ENCODE data around the gene TTC24. TPM values are rescaled to one million over a fixed set of nuclear protein-coding genes. Genes with fewer than 3 reads are reported as not detected.

The TTC24 gene
- total RNA-seq, 1 donor from 2014 or later: 2.8 TPM

DNA sequence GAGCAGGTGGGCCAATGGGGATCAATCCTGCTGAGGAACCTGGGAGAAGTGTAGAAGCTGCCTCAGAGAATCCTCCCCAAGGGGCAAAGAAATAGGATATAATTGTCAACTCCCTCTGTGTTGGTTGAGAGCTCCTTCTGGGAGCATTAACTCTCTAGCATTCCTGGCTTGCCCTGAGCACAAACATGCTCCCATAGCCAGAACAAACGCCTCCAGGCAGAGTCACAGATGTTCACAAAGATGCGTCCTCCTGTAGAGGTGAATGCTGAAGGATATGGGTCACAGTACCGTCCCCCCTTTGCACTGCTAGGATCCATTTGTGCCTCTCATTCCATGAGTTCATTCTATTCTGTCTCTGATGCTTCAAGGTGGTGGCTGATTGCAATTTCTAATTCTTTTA is 52.8 kb downstream of the TTC24 start:
- intact Hi-C loops (cut with micrococcal nuclease): no loop called here

Other genes starting within 250 kb of the TTC24 start
- gene CCT3, start 241.4 kb upstream of the TTC24 start, total RNA-seq: 288 and 298 TPM in 2 replicates
- 0.59 TPM in 1 of 2 replicates, not detected in the other for gene TSACC, start 241.2 kb upstream of the TTC24 start, total RNA-seq
- gene RHBG, start 210.5 kb upstream of the TTC24 start, total RNA-seq: not detected in 2 replicates
- gene MEF2D, start 78.9 kb upstream of the TTC24 start, total RNA-seq: 52.6 and 53.7 TPM in 2 replicates
- 9.6 and 11.6 TPM in 2 replicates for gene IQGAP3, start 7.2 kb upstream of the TTC24 start, total RNA-seq
- 58.2 and 61.7 TPM in 2 replicates for gene NAXE, start 12.1 kb downstream of the TTC24 start, total RNA-seq
- gene GPATCH4, start 21.8 kb downstream of the TTC24 start, total RNA-seq: 45.4 and 46.6 TPM in 2 replicates
- not detected in 2 replicates for gene HAPLN2, start 39.7 kb downstream of the TTC24 start, total RNA-seq
- not detected in 2 replicates for gene BCAN, start 62.4 kb downstream of the TTC24 start, total RNA-seq
- gene NES, start 97.7 kb downstream of the TTC24 start, total RNA-seq: 0.07 and 0.12 TPM in 2 replicates
- 1.7 and 1.8 TPM in 2 replicates for gene CRABP2, start 125.9 kb downstream of the TTC24 start, total RNA-seq
- 30.6 and 35.8 TPM in 2 replicates for gene METTL25B, start 148.7 kb downstream of the TTC24 start, total RNA-seq
- 55.7 and 59.7 TPM in 2 replicates for gene ISG20L2, start 149.0 kb downstream of the TTC24 start, total RNA-seq
- 61.0 and 67.4 TPM in 2 replicates for gene MRPL24, start 161.4 kb downstream of the TTC24 start, total RNA-seq
- 248 and 260 TPM in 2 replicates for gene HDGF, start 172.0 kb downstream of the TTC24 start, total RNA-seq
- gene PRCC, start 187.8 kb downstream of the TTC24 start, total RNA-seq: 90.1 and 91.3 TPM in 2 replicates
- gene SH2D2A, start 237.1 kb downstream of the TTC24 start, total RNA-seq: 234 and 243 TPM in 2 replicates